HG03039 (cell line): ENCODE measurements around the gene FLG2.
"Not testable (repeated sequence)": the region's sequence is repeated elsewhere in the genome, so short reads cannot be mapped to it uniquely, and the experiment has no call there.

Experiments used
- ATAC-seq: cut with Tn5 transposase; IDR thresholded peaks from one replicate; pipeline ENCODE4 v1.9.1; 2021; ENCODE audit warnings: mild to moderate bottlenecking, moderate library complexity; ENCODE audit not compliant: unreplicated experiment

Gene FLG2

GRCh38 chr1:152313319-152313801, 46.4 kb downstream of the FLG2 start:
- no peak for ATAC-seq

- ATAC-seq = not testable (repeated sequence)
These were observed 47.6 kb downstream of the FLG2 start for GRCh38 chr1:152312169-152312568.

GRCh38 chr1:152309955-152310354, 49.9 kb downstream of the FLG2 start:
- no peak for ATAC-seq

- not testable (repeated sequence) for ATAC-seq
These were observed 50.4 kb downstream of the FLG2 start for GRCh38 chr1:152309320-152309901.

- ATAC-seq = not testable (repeated sequence)
These were observed 51.0 kb downstream of the FLG2 start for GRCh38 chr1:152308758-152309157.

- not testable (repeated sequence) for ATAC-seq
These were observed 51.8 kb downstream of the FLG2 start for GRCh38 chr1:152307970-152308369.

GRCh38 chr1:152306123-152306522, 53.7 kb downstream of the FLG2 start:
- not testable (repeated sequence) for ATAC-seq

GRCh38 chr1:152304773-152305172, 55.0 kb downstream of the FLG2 start:
- ATAC-seq = not testable (repeated sequence)

GRCh38 chr1:152303139-152303872, 56.5 kb downstream of the FLG2 start:
- ATAC-seq = not testable (repeated sequence)
